Measurements from ENCODE around the gene DNMBP. TPM values are rescaled to one million over a fixed set of nuclear protein-coding genes. Genes with fewer than 3 reads are reported as not detected.

DNMBP gene
- total and polyA plus RNA-seq, 2 of the 8 experiments (the other 6 are each of a cell fraction or from before 2014, with no cell fraction given) = 19.1 to 26.4 TPM

DNA sequence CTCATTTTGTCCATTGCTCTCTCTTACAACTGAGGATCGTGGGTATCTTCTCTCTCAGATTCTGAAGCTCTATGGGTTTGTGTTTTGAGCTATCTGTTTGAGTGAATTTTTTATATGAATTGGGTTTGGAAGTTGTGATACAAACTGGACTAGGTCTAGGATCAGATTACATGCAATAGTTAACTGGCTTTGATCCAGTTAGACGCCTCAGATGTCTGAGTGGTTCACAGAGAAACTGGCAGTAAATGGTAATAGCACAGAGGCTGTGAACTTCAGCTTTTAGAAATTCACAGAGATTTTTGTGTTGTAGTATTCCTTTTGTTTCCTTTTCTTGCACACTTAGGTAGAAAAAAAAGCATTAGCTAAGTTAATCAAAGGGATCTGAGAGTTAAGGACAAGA, 12.7 kb upstream of the DNMBP start:
- Histone ChIP-seq H3K79me1 (ENCODE audit: low read depth, low read length) (no peaks in the 10 kb centered on the region), H3K27me3 (replicated peaks in 1 of 4; ENCODE audit: control insufficient read depth in 3 of 4, extremely low read depth in 1 of 4, insufficient read depth in 3 of 4, low read length in 3 of 4) (no peaks in the 10 kb centered on the region), H4K20me1 (replicated peaks in 1 of 2; ENCODE audit: control insufficient read depth in 1 of 2, insufficient read depth in 2 of 2, low read length in 2 of 2) (no peaks in the 10 kb centered on the region), H3K14ac (ENCODE audit: insufficient read length) (no peak overlapping the region), H3K4me3 (ENCODE audit: extremely low read depth in 1 of 4, insufficient read depth in 2 of 4, low read depth in 3 of 4, low read length in 4 of 4) (no peak overlapping the region), H2BK15ac (ENCODE audit: low read length) (no peak overlapping the region), H3K79me2 (ENCODE audit: control insufficient read depth in 1 of 2, insufficient read depth in 2 of 2, low read length in 2 of 2) (no peaks in the 10 kb centered on the region), H3K23me2 (ENCODE audit: low read depth, low read length) (no peaks in the 10 kb centered on the region), H4K91ac (replicated peaks; ENCODE audit: insufficient read length, low read length) (no peak overlapping the region), H4K5ac (ENCODE audit: insufficient read length, low read depth, low read length) (no peak overlapping the region), H2AK5ac (ENCODE audit: low read depth, low read length) (no peak overlapping the region), H4K8ac (ENCODE audit: extremely low read depth, insufficient read depth, low read length) (no peak overlapping the region), H3K9me3 (ENCODE audit: insufficient read depth in 2 of 2, low read depth in 1 of 2, low read length in 1 of 2) (no peaks in the 10 kb centered on the region; a peak in 1 of 4 replicates), H2BK12ac (ENCODE audit: low read depth, low read length) (no peak overlapping the region), H3K27ac (ENCODE audit: low read depth, low read length) (no peak overlapping the region), H3K4me2 (ENCODE audit: insufficient read depth in 1 of 2, low read depth in 2 of 2, low read length in 2 of 2) (no peak overlapping the region), H3K56ac (replicated peaks; ENCODE audit: insufficient read length, low read depth, low read length) (no peak overlapping the region), H3K23ac (ENCODE audit: insufficient read length) (no peak overlapping the region), H3K9ac (replicated peaks in 1 of 4; ENCODE audit: extremely low read depth in 1 of 4, low read depth in 3 of 4, low read length in 3 of 4) (no peak overlapping the region), H2BK20ac (ENCODE audit: low read length) (no peak overlapping the region), H3K4ac (replicated peaks; ENCODE audit: insufficient read length, low read depth, low read length) (no peak overlapping the region), H2AFZ (ENCODE audit: low read length) (no peak overlapping the region), H2BK5ac (ENCODE audit: low read depth, low read length) (no peak overlapping the region), H3K36me3 (ENCODE audit: control insufficient read depth in 2 of 4, insufficient read depth in 4 of 4, low read length in 3 of 4) (no peaks in the 10 kb centered on the region), H2BK120ac (replicated peaks; ENCODE audit: low read depth, low read length) (no peak overlapping the region), H3K18ac (ENCODE audit: extremely low read depth, low read length) (no peak overlapping the region), H3K4me1 (replicated peaks in 1 of 4; ENCODE audit: control insufficient read depth in 3 of 4, insufficient read depth in 4 of 4, low read length in 3 of 4) (peaks cover 0 to 7% (median 1%) of the 10 kb centered on the region in 4 experiments; a peak in 5 of 7 replicates)
- FAIRE-seq = no peak
- TF ChIP-seq USF2 (IDR thresholded peaks at IDR 0.05; ENCODE audit: low read length) (no peak), CTCF (IDR thresholded peaks at IDR 0.05; ENCODE audit: control extremely low read depth in 1 of 3, insufficient read depth in 1 of 3, low read depth in 1 of 3, low read length in 3 of 3) (no peak), TAF7 (optimal IDR thresholded peaks at IDR 0.05; ENCODE audit: borderline replicate concordance, low read depth, low read length) (no peak), SRF (IDR thresholded peaks at IDR 0.05; ENCODE audit: low read depth, low read length) (no peak), SAP30 (IDR thresholded peaks at IDR 0.05; ENCODE audit: insufficient read depth, insufficient replicate concordance, low read length) (no peak), CBX8 (IDR thresholded peaks at IDR 0.05; ENCODE audit: borderline replicate concordance, low read depth, low read length) (no peak), BCL11A (IDR thresholded peaks at IDR 0.05; ENCODE audit: low read depth in 2 of 2, low read length in 2 of 2) (no peak), BRCA1 (IDR thresholded peaks at IDR 0.05; ENCODE audit: low read depth, low read length) (no peak), HDAC2 (IDR thresholded peaks at IDR 0.05; ENCODE audit: borderline replicate concordance in 1 of 2, low read depth in 2 of 2, low read length in 2 of 2) (no peak), NRF1 (IDR thresholded peaks at IDR 0.05; ENCODE audit: low read depth, low read length) (no peak)
- no peak for DNase-seq (ENCODE audit: low read depth in 1 of 2, low spot score in 2 of 2)
- POLR2A ChIA-PET (ENCODE audit: partially characterized antibody) = interaction anchor here (1.1 kb wide), 1 partner anchor 105 kb away, joined by 3 read pairs; no protein-coding TSS in a partner anchor
- 77% methylated on average over 2 of the region's 2 CpGs; no CpG with 5 or more reads in 1 of the 2 experiments for WGBS, 2 experiments (ENCODE audit: extremely low coverage in 1 of 2, insufficient coverage in 1 of 2, insufficient read length in 1 of 2, insufficient replicate concordance in 2 of 2, low coverage in 1 of 2, low lambda C conversion rate in 2 of 2, missing lambda C conversion rate in 1 of 2)
- CTCF ChIA-PET (ENCODE audit: partially characterized antibody) = interaction anchor here (1.1 to 6.0 kb wide), 6 partner anchors 9 to 109 kb away, joined by 3 to 37 read pairs (median 9); partner anchors contain the start of gene DNMBP

Measured in H1 (cell line).